OCI-LY7 (cell line): ENCODE results near the gene RPS15A. TPM values are rescaled to one million over a fixed set of nuclear protein-coding genes. Genes with fewer than 3 reads are reported as not detected.

Experiments used
- BruUV-seq: library from RNA; stranded (reverse); fragments of 400-500 nt; replicated peaks from 2 replicates; lab custom pipeline; 2021; lab: Mats Ljungman, UMichigan
- CTCF ChIA-PET: fragments of 300-600 bp; sonication (Branson Sonifier 250); formaldehyde crosslinking; loops from one replicate; lab custom pipeline; 2022; ENCODE audit warnings: antibody characterized with exemption; ENCODE audit not compliant: unreplicated experiment; lab: Charles Lee
- POLR2A ChIA-PET: fragments of 300-600 bp; sonication (Branson Sonifier 250); formaldehyde crosslinking; loops from one replicate; lab custom pipeline; 2022; ENCODE audit warnings: antibody characterized with exemption; lab: Charles Lee
- DNase-seq: peaks from one replicate; pipeline ENCODE4 v3.0.0-alpha.2; 2015; ENCODE audit warnings: low spot score
- H2AFZ ChIP-seq: fragments of 200-600 bp; sonication (generic), shearing (Covaris generic); 2 replicates; pipeline ENCODE4 v1.6.1; 2014; ENCODE audit warnings: mild to moderate bottlenecking, antibody characterized with exemption, low read length, moderate library complexity
- H3K27ac ChIP-seq: fragments of 200-600 bp; sonication (generic); 2 replicates; pipeline ENCODE4 v1.5.1; 2014; ENCODE audit warnings: mixed run types, low read depth, mild to moderate bottlenecking, moderate library complexity, low read length, inconsistent platforms; ENCODE audit not compliant: poor library complexity, severe bottlenecking
- H3K36me3 ChIP-seq: fragments of 200-600 bp; sonication (generic); 2 replicates; pipeline ENCODE4 v1.6.1; 2014; ENCODE audit warnings: mild to moderate bottlenecking, antibody characterized with exemption, low read length, moderate library complexity, mixed read lengths; ENCODE audit not compliant: insufficient read depth
- H3K4me1 ChIP-seq: fragments of 200-600 bp; sonication (generic); 2 replicates; pipeline ENCODE4 v1.5.1; 2014; ENCODE audit warnings: mild to moderate bottlenecking, low read length; ENCODE audit not compliant: insufficient read depth, poor library complexity, severe bottlenecking
- H3K4me2 ChIP-seq: fragments of 200-600 bp; sonication (generic); 2 replicates; pipeline ENCODE4 v1.6.1; 2014; ENCODE audit warnings: mild to moderate bottlenecking, low read length
- H3K4me3 ChIP-seq: fragments of 200-600 bp; sonication (generic); 2 replicates; pipeline ENCODE4 v1.5.1; 2014; ENCODE audit warnings: mild to moderate bottlenecking, low read depth, low read length; ENCODE audit not compliant: poor library complexity, severe bottlenecking
- H3K79me2 ChIP-seq: fragments of 200-600 bp; sonication (generic); 2 replicates; pipeline ENCODE4 v1.6.1; 2016; ENCODE audit warnings: low read depth, mild to moderate bottlenecking, low read length, moderate library complexity, mixed read lengths; ENCODE audit not compliant: insufficient read depth
- H3K9me2 ChIP-seq: fragments of 200-600 bp; sonication (generic); 2 replicates; pipeline ENCODE4 v1.6.1; 2016; ENCODE audit warnings: mild to moderate bottlenecking, low read length, mixed read lengths; ENCODE audit not compliant: insufficient read depth
- H3K9me3 ChIP-seq: fragments of 200-600 bp; sonication (generic); 2 replicates; pipeline ENCODE4 v1.6.1; 2014; ENCODE audit warnings: mild to moderate bottlenecking, mixed run types, low read length, mixed read lengths
- H4K20me1 ChIP-seq: fragments of 200-600 bp; sonication (generic); 2 replicates; pipeline ENCODE4 v1.6.1; 2014; ENCODE audit warnings: mild to moderate bottlenecking, antibody characterized with exemption, low read length, moderate library complexity, mixed read lengths; ENCODE audit not compliant: insufficient read depth
- EZH2phosphoT487 ChIP-seq: fragments of 200-600 bp; sonication (generic); IDR thresholded peaks from 2 replicates; pipeline ENCODE4 v1.6.1; 2018; ENCODE audit warnings: low read depth, borderline replicate concordance, mild to moderate bottlenecking, mixed run types, antibody characterized with exemption, low read length, moderate library complexity, mixed read lengths
- intact Hi-C: fragments of 100-400 bp; cut with micrococcal nuclease; formaldehyde crosslinking; loops from one replicate; pipeline ENCODE4 v1.10.0; 2022; ENCODE audit not compliant: unreplicated experiment
- total RNA-seq, 2 experiments: library from RNA; depleted of rRNA in 1 of 2; stranded (reverse); fragments of >200 nt in 1 of 2; shearing (Covaris generic) in 1 of 2; gene quantifications; 2 replicates each; pipeline ENCODE4 v1.2.3, GENCODE V29; 2014 to 2022
- TF ChIP-seq, protein P1 (sequence below): fragments of 200-600 bp; sonication (generic); conservative IDR thresholded peaks from 2 replicates; pipeline ENCODE4 v1.5.1; 2014; ENCODE audit warnings: mild to moderate bottlenecking, antibody characterized with exemption, low read length, moderate library complexity, mixed read lengths

RPS15A gene
- total RNA-seq, 2 experiments from 2014 or later: 1,902 to 2,645 TPM

- H3K4me2 ChIP-seq: no peak overlapping the region
- ChIA-PET POLR2A (interaction anchor here (1.0 kb wide), 1 partner anchor 39 kb away, joined by 4 read pairs; no protein-coding TSS in a partner anchor), CTCF (no interaction called here)
- TF ChIP-seq, protein P1, sequence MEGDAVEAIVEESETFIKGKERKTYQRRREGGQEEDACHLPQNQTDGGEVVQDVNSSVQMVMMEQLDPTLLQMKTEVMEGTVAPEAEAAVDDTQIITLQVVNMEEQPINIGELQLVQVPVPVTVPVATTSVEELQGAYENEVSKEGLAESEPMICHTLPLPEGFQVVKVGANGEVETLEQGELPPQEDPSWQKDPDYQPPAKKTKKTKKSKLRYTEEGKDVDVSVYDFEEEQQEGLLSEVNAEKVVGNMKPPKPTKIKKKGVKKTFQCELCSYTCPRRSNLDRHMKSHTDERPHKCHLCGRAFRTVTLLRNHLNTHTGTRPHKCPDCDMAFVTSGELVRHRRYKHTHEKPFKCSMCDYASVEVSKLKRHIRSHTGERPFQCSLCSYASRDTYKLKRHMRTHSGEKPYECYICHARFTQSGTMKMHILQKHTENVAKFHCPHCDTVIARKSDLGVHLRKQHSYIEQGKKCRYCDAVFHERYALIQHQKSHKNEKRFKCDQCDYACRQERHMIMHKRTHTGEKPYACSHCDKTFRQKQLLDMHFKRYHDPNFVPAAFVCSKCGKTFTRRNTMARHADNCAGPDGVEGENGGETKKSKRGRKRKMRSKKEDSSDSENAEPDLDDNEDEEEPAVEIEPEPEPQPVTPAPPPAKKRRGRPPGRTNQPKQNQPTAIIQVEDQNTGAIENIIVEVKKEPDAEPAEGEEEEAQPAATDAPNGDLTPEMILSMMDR: no peak
- no peak for TF ChIP-seq EZH2phosphoT487
- peaks cover 85% of the 10 kb centered on the region for H3K36me3 ChIP-seq
- H3K4me1 ChIP-seq: peaks cover 22% of the 10 kb centered on the region
- intact Hi-C loops: loop anchor here (5.0 kb wide), 1 partner anchor 33 kb away; no protein-coding TSS in a partner anchor
- no TSS peak for BruUV-seq
- no peak overlapping the region for H3K27ac ChIP-seq
- H3K4me3 ChIP-seq: no peak overlapping the region
- 0 out of 2 replicates have a peak, but pooled peaks cover 3% of the 10 kb centered on the region for H4K20me1 ChIP-seq
- no peak overlapping the region for H2AFZ ChIP-seq
- no peak for DNase-seq
- H3K9me3 ChIP-seq: no peaks in the 10 kb centered on the region
- peaks cover 25% of the 10 kb centered on the region for H3K79me2 ChIP-seq
- H3K9me2 ChIP-seq: no peaks in the 10 kb centered on the region
Measured at GRCh38 chr16:18809165-18809564, 19.0 kb upstream of the RPS15A start.

GRCh38 chr16:18805257-18805773 lies 15.2 kb upstream of the RPS15A start:
- no peak for TF ChIP-seq EZH2phosphoT487
- intact Hi-C loops: loop anchor here (5.0 kb wide), 1 partner anchor 37 kb away; no protein-coding TSS in a partner anchor
- CTCF ChIA-PET: no interaction called here

GRCh38 chr16:18804540-18804939 lies 14.4 kb upstream of the RPS15A start:
- H3K9me3 ChIP-seq: no peaks in the 10 kb centered on the region
- peak overlapping the region; percentile 89 for H3K27ac ChIP-seq
- intact Hi-C loops: no loop called here
- peaks cover 48% of the 10 kb centered on the region for H3K4me1 ChIP-seq
- peak overlapping the region; percentile 52 for H3K4me2 ChIP-seq
- H2AFZ ChIP-seq: no peak overlapping the region
- no peak for DNase-seq
- no peaks in the 10 kb centered on the region for H3K9me2 ChIP-seq
- CTCF ChIA-PET: no interaction called here
- TF ChIP-seq EZH2phosphoT487: no peak
- TF ChIP-seq, protein P1: no peak
- no TSS peak for BruUV-seq
- H3K79me2 ChIP-seq: peaks cover 54% of the 10 kb centered on the region
- POLR2A ChIA-PET: interaction anchor here (0.6 to 6.8 kb wide), 6 partner anchors 10 to 276 kb away, joined by 3 to 64 read pairs (median 5); partner anchors contain the start of gene RPS15A
- peaks cover 13% of the 10 kb centered on the region for H4K20me1 ChIP-seq
- H3K4me3 ChIP-seq: peak overlapping the region; percentile 43
- peaks cover 74% of the 10 kb centered on the region for H3K36me3 ChIP-seq

More at GRCh38 chr16:18805257-18805773, 15.2 kb upstream of the RPS15A start:
- POLR2A ChIA-PET: interaction anchor here (0.9 to 1.4 kb wide), 5 partner anchors 9 to 44 kb away, joined by 3 to 8 read pairs (median 3); no protein-coding TSS in a partner anchor
- Histone ChIP-seq H3K4me3 (no peak overlapping the region), H3K9me2 (no peaks in the 10 kb centered on the region), H3K4me2 (peak overlapping the region; percentile 52), H3K79me2 (peaks cover 46% of the 10 kb centered on the region), H2AFZ (no peak overlapping the region), H3K4me1 (peaks cover 45% of the 10 kb centered on the region), H4K20me1 (peaks cover 5% of the 10 kb centered on the region), H3K9me3 (no peaks in the 10 kb centered on the region), H3K27ac (peak overlapping the region; percentile 89), H3K36me3 (peaks cover 74% of the 10 kb centered on the region)
- BruUV-seq: no TSS peak
- DNase-seq: no peak
